Right lobe of liver (tissue), 6 donors: Measurements from ENCODE around the gene FAM3C. TPM values are rescaled to one million over a fixed set of nuclear protein-coding genes. Genes with fewer than 3 reads are reported as not detected.
A peak's percentile ranks its signal among the peaks of the same experiment; 100 is the strongest.

Source experiments
- ATAC-seq, 4 donors: fragments of 200-7000 bp; cut with Tn5 transposase; one replicate each; pipeline ENCODE4 v1.9.1; 2020; ENCODE audit warnings: mild to moderate bottlenecking in 4 of 4, moderate library complexity in 4 of 4
- DNase-seq, 3 donors: peaks; one replicate each; pipeline ENCODE4 v3.0.0-alpha.2; 2020
- H3K27ac ChIP-seq, 3 donors: fragments of 200-600 bp; one replicate each; pipeline ENCODE4 v1.8.0; 2022
- H3K27me3 ChIP-seq, 2 donors: fragments of 200-600 bp; one replicate each; pipeline ENCODE4 v1.8.0; 2022
- H3K36me3 ChIP-seq, 4 donors: fragments of 200-600 bp; sonication (generic) in 1 of 4; one replicate each; pipeline versions ENCODE4 v1.5.1 to v1.8.0; 2017 to 2022; ENCODE audit warnings: control low read depth in 1 of 4
- H3K4me1 ChIP-seq, 4 donors: fragments of 200-600 bp; sonication (generic) in 1 of 4; one replicate each; pipeline versions ENCODE4 v1.5.1 to v1.8.0; 2017 to 2022; ENCODE audit warnings: control low read depth in 1 of 4
- H3K4me3 ChIP-seq, 3 donors: fragments of 200-600 bp; one replicate each; pipeline ENCODE4 v1.8.0; 2022
- H3K9me3 ChIP-seq, 4 donors: fragments of 200-600 bp; sonication (generic) in 1 of 4; one replicate each; pipeline versions ENCODE4 v1.5.1 to v1.8.0; 2017 to 2022; ENCODE audit warnings: control low read depth in 1 of 4
- POLR2A ChIP-seq: fragments of 450-650 bp; IDR thresholded peaks from one replicate; pipeline ENCODE4 v1.6.1; 2017; ENCODE audit warnings: antibody characterized with exemption, mild to moderate bottlenecking
- WGBS: methylation state at CpG from one replicate; pipeline ENCODE4 v1.1.6; 2018; ENCODE audit warnings: low coverage, low lambda C conversion rate; ENCODE audit not compliant: insufficient coverage; ENCODE audit errors: missing lambda C conversion rate; 5-methylcytosine and 5-hydroxymethylcytosine counted together
- intact Hi-C, 2 donors: fragments of 100-400 bp; cut with DNase I; formaldehyde crosslinking; loops; one replicate each; pipeline versions ENCODE4 v1.11.2 to v1.14.1; 2022
- total RNA-seq, 6 experiments: library from RNA; depleted of rRNA in 2 of 6; stranded (reverse); fragments of >200 nt in 2 of 6; fragmentation: NEBNext Ultra II Directional in 3 of 6; extraction: Animal tissue kit (Norgen Biotek cat#: 25700) in 3 of 6; gene quantifications; one replicate each; pipeline versions ENCODE4 v1.1.0 to v1.2.4, GENCODE V29; 2016 to 2023
- TF ChIP-seq, protein P1 (sequence below), 4 donors: fragments of 200-600 bp in 3 of 4; fragments of 450-650 bp in 1 of 4; IDR thresholded peaks; one replicate each; pipeline versions ENCODE4 v1.5.1 to v1.8.0; 2016 to 2022; ENCODE audit warnings: antibody characterized with exemption in 4 of 4, mild to moderate bottlenecking in 2 of 4
- donor health status: DM: no; HTN: yes; CAD: no.
- donor health status: DM: no; HTN: no; CAD: no.
- donor health status: DM: no; HTN: no; CAD: no.
- donor health status: DM: no; HTN: yes; CAD: no.
- donor health status: DM: no; HTN: yes; CAD: no.

The FAM3C gene
- total RNA-seq, 6 experiments from 2014 or later: 13.6 to 41.3 (median 31.8) TPM

DNA sequence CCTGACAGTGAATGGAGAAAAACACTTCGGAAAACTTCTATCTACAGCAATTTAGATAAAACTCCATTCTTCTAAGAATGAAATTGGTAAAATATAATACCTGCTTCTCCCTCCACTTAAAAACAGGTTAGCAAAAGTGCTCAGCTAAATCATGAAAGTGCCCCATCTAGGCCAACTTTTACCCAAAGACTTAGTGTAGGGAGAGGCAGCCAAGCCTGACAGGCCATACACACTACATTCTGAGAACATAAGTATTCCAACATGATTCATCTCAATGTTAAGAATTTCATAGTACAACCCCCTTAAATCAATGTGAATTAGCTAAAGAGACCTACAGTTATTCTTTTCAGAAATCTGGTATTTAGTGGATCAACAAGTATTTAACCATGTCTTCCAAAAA is 7.2 kb downstream of the FAM3C start:
- Histone ChIP-seq H3K27ac (no peak overlapping the region), H3K9me3 (no peaks in the 10 kb centered on the region), H3K4me3 (no peak overlapping the region), H3K27me3 (no peaks in the 10 kb centered on the region), H3K36me3 (no peaks in the 10 kb centered on the region), H3K4me1 (peaks cover 0 to under 1% (median 0%) of the 10 kb centered on the region in 4 donors)
- no peak for DNase-seq
- intact Hi-C loops: no loop called here
- WGBS: 100% methylated on average over 1 of the region's 1 CpG
- no peak for ATAC-seq
- no peak for TF ChIP-seq POLR2A
- TF ChIP-seq, protein P1, sequence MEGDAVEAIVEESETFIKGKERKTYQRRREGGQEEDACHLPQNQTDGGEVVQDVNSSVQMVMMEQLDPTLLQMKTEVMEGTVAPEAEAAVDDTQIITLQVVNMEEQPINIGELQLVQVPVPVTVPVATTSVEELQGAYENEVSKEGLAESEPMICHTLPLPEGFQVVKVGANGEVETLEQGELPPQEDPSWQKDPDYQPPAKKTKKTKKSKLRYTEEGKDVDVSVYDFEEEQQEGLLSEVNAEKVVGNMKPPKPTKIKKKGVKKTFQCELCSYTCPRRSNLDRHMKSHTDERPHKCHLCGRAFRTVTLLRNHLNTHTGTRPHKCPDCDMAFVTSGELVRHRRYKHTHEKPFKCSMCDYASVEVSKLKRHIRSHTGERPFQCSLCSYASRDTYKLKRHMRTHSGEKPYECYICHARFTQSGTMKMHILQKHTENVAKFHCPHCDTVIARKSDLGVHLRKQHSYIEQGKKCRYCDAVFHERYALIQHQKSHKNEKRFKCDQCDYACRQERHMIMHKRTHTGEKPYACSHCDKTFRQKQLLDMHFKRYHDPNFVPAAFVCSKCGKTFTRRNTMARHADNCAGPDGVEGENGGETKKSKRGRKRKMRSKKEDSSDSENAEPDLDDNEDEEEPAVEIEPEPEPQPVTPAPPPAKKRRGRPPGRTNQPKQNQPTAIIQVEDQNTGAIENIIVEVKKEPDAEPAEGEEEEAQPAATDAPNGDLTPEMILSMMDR (IDR thresholded peaks at IDR 0.05): no peak

DNA sequence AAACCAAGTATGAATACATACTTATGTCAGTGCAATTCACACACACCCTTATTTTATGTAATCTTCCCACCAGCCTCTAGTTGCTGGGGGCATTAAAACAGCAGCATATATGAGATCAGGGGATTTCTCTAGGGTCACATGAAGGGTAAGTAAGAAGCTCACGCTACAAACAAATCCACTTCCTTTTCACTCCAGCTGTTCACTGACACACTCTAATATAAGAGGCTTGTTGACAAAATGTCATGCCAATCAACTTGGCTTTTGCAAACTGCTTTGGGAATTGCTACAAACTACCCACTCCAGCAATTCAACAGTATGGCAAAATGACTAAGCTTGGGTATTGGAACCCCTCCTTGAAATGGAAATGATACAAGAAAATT is 10.3 kb downstream of the FAM3C start:
- no peak for DNase-seq
- H3K27ac ChIP-seq: no peak overlapping the region
- intact Hi-C loops: no loop called here

DNA sequence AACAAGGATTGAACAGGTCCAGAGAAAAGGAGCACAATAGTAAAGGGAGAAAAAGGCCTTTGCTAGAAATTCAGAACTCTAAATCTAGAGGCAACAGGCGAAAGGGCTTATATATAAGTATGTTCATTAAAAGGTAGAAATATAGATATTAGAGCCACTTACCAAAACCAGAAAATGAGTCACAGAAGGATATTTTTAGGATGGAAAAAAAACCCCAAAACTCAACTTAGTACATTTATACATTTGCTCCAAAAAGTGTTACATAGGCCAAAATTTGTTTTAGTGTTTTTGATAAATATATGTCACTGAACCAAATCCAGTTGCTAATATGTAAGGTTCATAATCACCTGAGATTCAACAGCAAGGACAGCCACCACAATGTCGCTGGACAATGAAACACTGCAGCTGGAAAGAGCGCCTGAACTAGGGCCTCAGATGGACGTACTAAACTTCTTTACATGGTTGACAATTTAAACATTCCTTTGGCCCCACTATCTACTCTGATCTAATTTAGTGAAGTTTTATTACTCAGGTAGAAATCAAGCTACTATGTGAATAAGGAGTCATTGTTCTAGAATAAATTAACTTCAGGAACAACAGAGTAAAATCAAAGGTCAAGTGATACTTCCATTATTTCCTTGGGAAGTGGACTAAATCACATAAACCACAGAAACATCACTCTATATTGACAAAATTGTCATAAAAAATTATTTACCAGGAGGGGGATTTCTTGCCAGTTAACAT is 10.9 kb downstream of the FAM3C start:
- Histone ChIP-seq H3K27ac (no peak overlapping the region), H3K4me3 (no peak overlapping the region), H3K9me3 (no peaks in the 10 kb centered on the region), H3K36me3 (no peaks in the 10 kb centered on the region), H3K27me3 (no peaks in the 10 kb centered on the region), H3K4me1 (no peaks in the 10 kb centered on the region)
- DNase-seq (no peak), ATAC-seq (no peak)
- no peak for TF ChIP-seq POLR2A
- TF ChIP-seq, protein P1 (IDR thresholded peaks at IDR 0.05): no peak
- 87% methylated on average over 4 of the region's 4 CpGs for WGBS
- intact Hi-C loops: no loop called here

More for the DNA sequence above, 10.3 kb downstream of the FAM3C start:
- ATAC-seq: peak in 2 of 4 donors; percentile 29 to 53
- TF ChIP-seq POLR2A: no peak
- TF ChIP-seq, protein P1 (IDR thresholded peaks at IDR 0.05): no peak
- Histone ChIP-seq H3K9me3 (no peaks in the 10 kb centered on the region), H3K4me1 (no peaks in the 10 kb centered on the region), H3K36me3 (no peaks in the 10 kb centered on the region), H3K27me3 (no peaks in the 10 kb centered on the region), H3K4me3 (no peak overlapping the region)
- 35% methylated on average over 1 of the region's 1 CpG for WGBS

DNA sequence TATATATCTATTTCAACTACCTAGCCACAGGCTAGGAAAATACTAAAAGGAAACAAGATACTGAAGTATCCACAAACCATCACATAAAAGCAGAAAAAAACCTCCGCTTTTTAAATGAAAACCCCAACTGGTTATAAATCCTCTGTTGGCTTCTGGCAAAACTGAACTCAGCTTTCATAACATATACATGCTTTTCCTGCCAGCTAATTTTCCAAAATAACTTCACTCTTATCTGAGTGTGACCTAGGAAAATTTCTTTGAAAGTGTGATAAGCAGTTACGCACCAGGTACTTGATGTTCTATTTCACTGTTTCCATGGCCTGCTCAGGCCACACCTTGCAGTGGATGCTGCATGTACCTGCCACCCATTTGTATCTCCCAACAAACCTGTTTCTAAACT is 11.8 kb downstream of the FAM3C start:
- no peak for DNase-seq
- ATAC-seq: no peak
- no peaks in the 10 kb centered on the region for H3K9me3 ChIP-seq
- H3K27ac ChIP-seq: no peak overlapping the region
- no peaks in the 10 kb centered on the region for H3K27me3 ChIP-seq
- 55% methylated on average over 2 of the region's 2 CpGs for WGBS
- TF ChIP-seq POLR2A: no peak
- TF ChIP-seq, protein P1 (IDR thresholded peaks at IDR 0.05): no peak
- H3K4me1 ChIP-seq: no peaks in the 10 kb centered on the region
- intact Hi-C loops: no loop called here
- H3K36me3 ChIP-seq: no peaks in the 10 kb centered on the region
- no peak overlapping the region for H3K4me3 ChIP-seq
